Nephron progenitor cell (in vitro differentiated cells): ENCODE data around the gene TMEM140.

Source experiments
- DNase-seq: peaks from one replicate; pipeline ENCODE4 v3.0.0; 2021
- H3K27ac Mint-ChIP-seq: 2 replicates; pipeline ENCODE4 v1.8.0; 2021; ENCODE audit warnings: mild to moderate bottlenecking, moderate library complexity, mixed read lengths
- H3K27me3 Mint-ChIP-seq: 2 replicates; pipeline ENCODE4 v1.8.0; 2021; ENCODE audit warnings: mild to moderate bottlenecking, low read depth, mixed read lengths; ENCODE audit not compliant: poor library complexity
- H3K36me3 Mint-ChIP-seq: 2 replicates; pipeline ENCODE4 v1.8.0; 2021; ENCODE audit warnings: low read depth, mixed read lengths
- H3K4me1 Mint-ChIP-seq: 2 replicates; pipeline ENCODE4 v1.8.0; 2021; ENCODE audit warnings: mixed read lengths
- H3K4me3 Mint-ChIP-seq: 2 replicates; pipeline ENCODE4 v1.8.0; 2021; ENCODE audit warnings: mild to moderate bottlenecking, moderate library complexity, mixed read lengths
- H3K9me3 Mint-ChIP-seq: 2 replicates; pipeline ENCODE4 v1.8.0; 2021; ENCODE audit warnings: mild to moderate bottlenecking, moderate library complexity, mixed read lengths
- TF ChIP-seq, protein P1 (sequence below): fragments of 200-600 bp; sonication (generic); IDR thresholded peaks from 2 replicates; pipeline ENCODE4 v1.5.0; 2021; ENCODE audit warnings: antibody characterized with exemption

The TMEM140 gene

DNA sequence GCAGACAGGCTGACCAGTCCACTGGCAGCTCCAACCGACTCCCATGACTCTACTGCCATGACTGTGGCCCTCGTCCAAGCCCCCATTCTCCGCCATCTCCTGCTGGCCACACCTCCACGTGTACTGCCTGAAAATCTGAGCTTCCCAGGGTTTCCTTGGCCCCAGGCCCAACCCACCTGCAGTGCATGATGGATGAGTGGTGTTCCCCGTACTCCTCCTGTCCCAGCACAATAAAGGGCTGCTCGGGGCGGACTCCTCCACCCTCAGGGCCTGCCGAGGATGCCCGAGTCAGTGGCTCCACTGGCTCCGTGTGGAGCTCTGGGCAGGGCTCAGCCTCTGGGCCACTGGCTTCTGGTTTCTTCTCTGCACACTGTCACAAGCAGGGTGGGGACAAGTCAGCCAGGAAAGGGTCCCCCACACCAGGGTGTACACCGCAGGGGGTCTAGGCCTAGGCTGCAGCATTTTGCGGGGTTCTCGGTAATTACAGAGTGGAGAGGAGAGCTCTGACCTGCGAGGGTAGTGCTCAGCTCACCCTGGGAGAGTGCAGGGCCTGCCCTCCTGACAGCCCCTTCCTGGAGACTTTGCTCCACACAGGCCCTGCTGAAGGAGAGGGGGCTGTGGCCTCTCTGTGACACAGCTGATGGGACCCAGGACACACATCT, 48.2 kb downstream of the TMEM140 start:
- H3K36me3 Mint-ChIP-seq, result peaks cover 53% of the 10 kb centered on the region
- TF ChIP-seq, protein P1, sequence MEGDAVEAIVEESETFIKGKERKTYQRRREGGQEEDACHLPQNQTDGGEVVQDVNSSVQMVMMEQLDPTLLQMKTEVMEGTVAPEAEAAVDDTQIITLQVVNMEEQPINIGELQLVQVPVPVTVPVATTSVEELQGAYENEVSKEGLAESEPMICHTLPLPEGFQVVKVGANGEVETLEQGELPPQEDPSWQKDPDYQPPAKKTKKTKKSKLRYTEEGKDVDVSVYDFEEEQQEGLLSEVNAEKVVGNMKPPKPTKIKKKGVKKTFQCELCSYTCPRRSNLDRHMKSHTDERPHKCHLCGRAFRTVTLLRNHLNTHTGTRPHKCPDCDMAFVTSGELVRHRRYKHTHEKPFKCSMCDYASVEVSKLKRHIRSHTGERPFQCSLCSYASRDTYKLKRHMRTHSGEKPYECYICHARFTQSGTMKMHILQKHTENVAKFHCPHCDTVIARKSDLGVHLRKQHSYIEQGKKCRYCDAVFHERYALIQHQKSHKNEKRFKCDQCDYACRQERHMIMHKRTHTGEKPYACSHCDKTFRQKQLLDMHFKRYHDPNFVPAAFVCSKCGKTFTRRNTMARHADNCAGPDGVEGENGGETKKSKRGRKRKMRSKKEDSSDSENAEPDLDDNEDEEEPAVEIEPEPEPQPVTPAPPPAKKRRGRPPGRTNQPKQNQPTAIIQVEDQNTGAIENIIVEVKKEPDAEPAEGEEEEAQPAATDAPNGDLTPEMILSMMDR, result no peak
- no peak overlapping the region for H3K27ac Mint-ChIP-seq
- H3K9me3 Mint-ChIP-seq, result no peaks in the 10 kb centered on the region
- no peaks in the 10 kb centered on the region for H3K27me3 Mint-ChIP-seq
- DNase-seq, result no peak
- H3K4me1 Mint-ChIP-seq, result peaks cover 22% of the 10 kb centered on the region
- no peak overlapping the region for H3K4me3 Mint-ChIP-seq

DNA sequence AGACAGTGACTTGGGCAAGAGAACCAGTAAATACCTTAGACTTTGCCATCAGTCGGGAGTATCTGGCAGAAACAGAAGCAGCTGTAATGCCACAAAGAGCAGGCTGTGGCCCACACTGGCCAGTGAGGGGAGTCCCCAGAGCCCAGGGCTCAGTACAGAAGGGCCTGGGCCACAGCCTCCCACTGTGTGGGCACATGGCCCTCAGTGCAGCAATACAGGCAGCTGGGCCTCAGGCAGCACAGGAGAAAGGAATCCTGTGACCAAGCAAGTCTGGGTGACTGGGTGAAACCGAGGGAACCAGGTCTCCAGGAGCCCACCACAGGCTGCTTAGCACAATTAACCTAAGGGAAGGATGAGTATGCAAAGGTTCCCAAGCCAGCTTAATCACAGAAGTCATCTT, 49.5 kb downstream of the TMEM140 start:
- no peak for DNase-seq
- Mint-ChIP-seq H3K36me3 (peaks cover 50% of the 10 kb centered on the region), H3K4me3 (no peak overlapping the region), H3K27ac (no peak overlapping the region), H3K4me1 (peaks cover 24% of the 10 kb centered on the region), H3K27me3 (no peaks in the 10 kb centered on the region), H3K9me3 (no peaks in the 10 kb centered on the region)
- TF ChIP-seq, protein P1, result no peak

DNA sequence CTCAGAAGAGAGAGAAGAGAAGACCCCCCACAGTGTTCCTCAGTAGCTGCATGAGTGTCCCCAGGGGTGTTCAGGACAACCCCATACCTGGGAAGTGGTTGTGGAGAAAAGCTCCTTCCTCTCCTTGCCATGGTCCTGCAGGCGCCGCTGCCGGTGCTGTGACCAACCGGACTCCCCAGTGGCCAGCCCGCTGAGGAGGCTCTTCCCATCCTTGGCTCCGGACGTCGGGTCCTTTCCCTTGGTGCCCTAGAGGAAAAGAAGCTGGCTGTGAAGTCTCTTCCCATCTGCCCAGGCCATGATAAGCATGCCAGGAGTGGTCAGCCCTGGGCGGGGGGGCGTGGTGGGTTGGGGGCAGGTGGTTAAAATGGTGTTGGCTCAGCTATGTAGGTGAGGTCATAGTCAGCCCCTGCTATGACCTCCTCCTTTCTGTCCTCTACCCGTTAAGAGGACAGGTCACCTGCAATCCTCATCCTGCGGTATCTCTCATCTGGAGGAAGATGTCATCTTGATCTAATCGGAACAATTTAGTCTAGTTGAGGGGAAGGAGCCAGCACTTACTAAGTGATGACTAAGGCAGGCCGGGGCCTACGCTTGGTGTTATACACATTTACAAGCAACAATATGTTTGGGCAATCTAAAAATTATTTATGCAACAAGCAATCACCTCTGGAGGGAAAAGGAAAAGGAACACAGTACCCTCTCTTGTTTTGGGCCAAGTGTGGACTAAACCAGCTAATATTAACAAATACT, 50.2 kb downstream of the TMEM140 start:
- DNase-seq, result no peak
- Mint-ChIP-seq H3K4me3 (no peak overlapping the region), H3K27ac (peak overlapping the region; percentile 15), H3K27me3 (no peaks in the 10 kb centered on the region), H3K9me3 (no peaks in the 10 kb centered on the region), H3K4me1 (peaks cover 24% of the 10 kb centered on the region), H3K36me3 (peaks cover 46% of the 10 kb centered on the region)
- TF ChIP-seq, protein P1, result no peak

DNA sequence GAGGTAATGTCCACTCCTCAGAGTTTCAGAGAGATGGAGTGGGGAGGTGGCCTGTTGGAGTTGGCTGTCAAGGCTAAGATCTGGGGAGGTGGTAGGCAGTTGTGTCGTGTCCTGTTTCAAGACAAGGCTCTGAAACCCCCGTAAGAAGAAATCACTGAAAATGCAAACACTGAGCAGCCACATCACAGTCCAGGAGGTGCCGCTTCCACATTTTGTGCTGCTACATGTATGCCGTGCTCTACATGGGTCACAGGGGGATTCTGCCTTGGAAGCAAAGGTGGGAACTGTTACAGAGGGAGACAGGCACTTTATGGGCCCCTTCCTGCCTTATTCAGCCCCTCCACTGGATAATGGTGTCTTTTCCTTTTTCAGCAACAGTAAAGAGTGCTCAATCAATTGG, 51.6 kb downstream of the TMEM140 start:
- no peak overlapping the region for H3K27ac Mint-ChIP-seq
- H3K4me3 Mint-ChIP-seq, result no peak overlapping the region
- H3K4me1 Mint-ChIP-seq, result peaks cover 19% of the 10 kb centered on the region
- H3K36me3 Mint-ChIP-seq, result peaks cover 33% of the 10 kb centered on the region
- no peaks in the 10 kb centered on the region for H3K27me3 Mint-ChIP-seq
- no peaks in the 10 kb centered on the region for H3K9me3 Mint-ChIP-seq
- TF ChIP-seq, protein P1, result no peak
- DNase-seq, result no peak

DNA sequence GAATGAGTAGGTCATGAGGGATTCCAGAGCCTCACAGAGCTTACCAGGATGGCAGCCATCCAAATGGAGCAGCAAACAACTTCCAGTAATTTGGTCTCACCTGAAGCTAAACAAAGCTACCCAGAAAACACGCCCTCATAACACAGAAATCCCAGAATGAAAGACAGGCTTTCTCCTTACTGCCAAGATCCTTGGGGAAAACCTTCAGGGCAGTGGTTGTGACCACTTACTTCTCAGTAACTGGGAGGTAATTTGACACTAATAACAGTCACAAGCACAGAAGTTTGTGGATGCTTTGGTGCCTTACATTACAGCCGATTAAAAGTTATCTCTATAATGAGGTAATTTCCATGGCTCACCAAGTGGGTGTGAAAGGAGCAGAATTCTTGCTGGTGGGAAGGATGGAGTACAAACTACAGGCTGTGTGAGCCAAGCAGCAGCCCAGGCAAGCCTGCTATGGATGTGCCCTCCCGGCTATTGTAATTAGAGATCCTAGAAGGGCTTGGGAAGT, 53.0 kb downstream of the TMEM140 start:
- H3K27ac Mint-ChIP-seq, result peak overlapping the region; percentile 57
- TF ChIP-seq, protein P1, result no peak
- DNase-seq, result no peak
- H3K36me3 Mint-ChIP-seq, result peaks cover 31% of the 10 kb centered on the region
- no peaks in the 10 kb centered on the region for H3K27me3 Mint-ChIP-seq
- no peak overlapping the region for H3K4me3 Mint-ChIP-seq
- H3K9me3 Mint-ChIP-seq, result no peaks in the 10 kb centered on the region
- peaks cover 19% of the 10 kb centered on the region for H3K4me1 Mint-ChIP-seq
